ENCODE data around the gene CPAMD8. TPM values are rescaled to one million over a fixed set of nuclear protein-coding genes. Genes with fewer than 3 reads are reported as not detected.
"Not testable (repeated sequence)": the region's sequence is repeated elsewhere in the genome, so short reads cannot be mapped to it uniquely, and the experiment has no call there.

The CPAMD8 gene
- total RNA-seq, 4 donors from 2014 or later, result 0.72 to 8.2 (median 4.0) TPM

- H3K36me3 ChIP-seq, result no peaks in the 10 kb centered on the region
- H3K27ac ChIP-seq, result no peak overlapping the region
- DNase-seq, result no peak
- TF ChIP-seq POLR2A (IDR thresholded peaks at IDR 0.05) (no peak), CTCF (IDR thresholded peaks at IDR 0.05) (no peak)
- WGBS, 2 donors, result 80 to 95% methylated on average over 1 to 7 of the region's 11 CpGs
- no peaks in the 10 kb centered on the region for H3K4me1 ChIP-seq
- no peak overlapping the region for H3K4me3 ChIP-seq
- intact Hi-C loops (cut with DNase I), result no loop called here
- H3K9me3 ChIP-seq, result peaks cover 0 to 11% (median 8%) of the 10 kb centered on the region in 3 donors
- no peaks in the 10 kb centered on the region for H3K27me3 ChIP-seq
These were observed 88.4 kb downstream of the CPAMD8 start for GRCh38 chr19:16938211-16938610.

- H3K27ac ChIP-seq; H3K4me1 ChIP-seq; H3K4me3 ChIP-seq; intact Hi-C loops (cut with DNase I); H3K27me3 ChIP-seq; DNase-seq; H3K36me3 ChIP-seq: not testable (repeated sequence)
- H3K9me3 ChIP-seq, result peaks cover 0 to 11% (median 8%) of the 10 kb centered on the region in 3 donors
- WGBS, 2 donors, result 93 to 95% methylated on average over 12 of the region's 12 CpGs
These were observed 88.8 kb downstream of the CPAMD8 start for GRCh38 chr19:16937796-16938195.

- Histone ChIP-seq H3K27ac (no peak overlapping the region), H3K27me3 (no peaks in the 10 kb centered on the region), H3K9me3 (peaks cover 0 to 11% (median 8%) of the 10 kb centered on the region in 3 donors), H3K4me1 (no peaks in the 10 kb centered on the region), H3K4me3 (no peak overlapping the region), H3K36me3 (no peaks in the 10 kb centered on the region)
- no peak for DNase-seq
- 58 to 75% methylated on average over 2 of the region's 2 CpGs for WGBS, 2 donors
- intact Hi-C loops (cut with DNase I), result no loop called here
- TF ChIP-seq POLR2A (IDR thresholded peaks at IDR 0.05), result no peak
- no peak for TF ChIP-seq CTCF (IDR thresholded peaks at IDR 0.05)
These were observed 89.7 kb downstream of the CPAMD8 start for GRCh38 chr19:16936901-16937300.

GRCh38 chr19:16934489-16934888 lies 92.1 kb downstream of the CPAMD8 start:
- no peak for DNase-seq

GRCh38 chr19:16931306-16931705 lies 95.3 kb downstream of the CPAMD8 start:
- peaks cover 0 to 11% (median 8%) of the 10 kb centered on the region in 3 donors for H3K9me3 ChIP-seq
- no peaks in the 10 kb centered on the region for H3K4me1 ChIP-seq
- peaks cover 0 to 13% (median 0%) of the 10 kb centered on the region in 4 donors for H3K27me3 ChIP-seq
- intact Hi-C loops (cut with DNase I), result no loop called here
- TF ChIP-seq CTCF (IDR thresholded peaks at IDR 0.05) (no peak), POLR2A (IDR thresholded peaks at IDR 0.05) (no peak)
- 77 to 100% methylated on average over 2 to 3 of the region's 4 CpGs for WGBS, 2 donors
- H3K27ac ChIP-seq, result no peak overlapping the region
- H3K36me3 ChIP-seq, result no peaks in the 10 kb centered on the region
- H3K4me3 ChIP-seq, result no peak overlapping the region
- no peak for DNase-seq

More at GRCh38 chr19:16934489-16934888, 92.1 kb downstream of the CPAMD8 start:
- intact Hi-C loops (cut with DNase I), result no loop called here
- H3K27me3 ChIP-seq, result peaks cover 0 to 8% (median 0%) of the 10 kb centered on the region in 4 donors
- no peak overlapping the region for H3K4me3 ChIP-seq
- no peaks in the 10 kb centered on the region for H3K36me3 ChIP-seq
- H3K9me3 ChIP-seq, result peaks cover 0 to 11% (median 8%) of the 10 kb centered on the region in 3 donors
- H3K4me1 ChIP-seq, result no peaks in the 10 kb centered on the region
- no peak overlapping the region for H3K27ac ChIP-seq
- TF ChIP-seq CTCF (IDR thresholded peaks at IDR 0.05) (no peak), POLR2A (IDR thresholded peaks at IDR 0.05) (no peak)
- 92 to 96% methylated on average over 1 of the region's 1 CpG for WGBS, 2 donors

- peaks cover 0 to 13% (median 0%) of the 10 kb centered on the region in 4 donors for H3K27me3 ChIP-seq
- H3K27ac ChIP-seq, result no peak overlapping the region
- peaks cover 0 to 14% (median 8%) of the 10 kb centered on the region in 3 donors for H3K9me3 ChIP-seq
- no peaks in the 10 kb centered on the region for H3K4me1 ChIP-seq
- intact Hi-C loops (cut with DNase I), result no loop called here
- no peak for TF ChIP-seq POLR2A (IDR thresholded peaks at IDR 0.05)
- no peak for TF ChIP-seq CTCF (IDR thresholded peaks at IDR 0.05)
- WGBS, 2 donors, result 79 to 92% methylated on average over 2 to 5 of the region's 5 CpGs
- no peaks in the 10 kb centered on the region for H3K36me3 ChIP-seq
- no peak overlapping the region for H3K4me3 ChIP-seq
- DNase-seq, result no peak
These were observed 95.9 kb downstream of the CPAMD8 start for GRCh38 chr19:16930753-16931152.
